NCI-H226 (cell line): ENCODE measurements around the gene DPYSL5.
A peak's percentile ranks its signal among the peaks of the same experiment; 100 is the strongest.
"Not testable (repeated sequence)": the region's sequence is repeated elsewhere in the genome, so short reads cannot be mapped to it uniquely, and the experiment has no call there.

Experiments used
- DNase-seq: peaks from one replicate; pipeline ENCODE4 v3.0.0-alpha.2; 2015

The DPYSL5 gene, protein sequence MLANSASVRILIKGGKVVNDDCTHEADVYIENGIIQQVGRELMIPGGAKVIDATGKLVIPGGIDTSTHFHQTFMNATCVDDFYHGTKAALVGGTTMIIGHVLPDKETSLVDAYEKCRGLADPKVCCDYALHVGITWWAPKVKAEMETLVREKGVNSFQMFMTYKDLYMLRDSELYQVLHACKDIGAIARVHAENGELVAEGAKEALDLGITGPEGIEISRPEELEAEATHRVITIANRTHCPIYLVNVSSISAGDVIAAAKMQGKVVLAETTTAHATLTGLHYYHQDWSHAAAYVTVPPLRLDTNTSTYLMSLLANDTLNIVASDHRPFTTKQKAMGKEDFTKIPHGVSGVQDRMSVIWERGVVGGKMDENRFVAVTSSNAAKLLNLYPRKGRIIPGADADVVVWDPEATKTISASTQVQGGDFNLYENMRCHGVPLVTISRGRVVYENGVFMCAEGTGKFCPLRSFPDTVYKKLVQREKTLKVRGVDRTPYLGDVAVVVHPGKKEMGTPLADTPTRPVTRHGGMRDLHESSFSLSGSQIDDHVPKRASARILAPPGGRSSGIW

DNA sequence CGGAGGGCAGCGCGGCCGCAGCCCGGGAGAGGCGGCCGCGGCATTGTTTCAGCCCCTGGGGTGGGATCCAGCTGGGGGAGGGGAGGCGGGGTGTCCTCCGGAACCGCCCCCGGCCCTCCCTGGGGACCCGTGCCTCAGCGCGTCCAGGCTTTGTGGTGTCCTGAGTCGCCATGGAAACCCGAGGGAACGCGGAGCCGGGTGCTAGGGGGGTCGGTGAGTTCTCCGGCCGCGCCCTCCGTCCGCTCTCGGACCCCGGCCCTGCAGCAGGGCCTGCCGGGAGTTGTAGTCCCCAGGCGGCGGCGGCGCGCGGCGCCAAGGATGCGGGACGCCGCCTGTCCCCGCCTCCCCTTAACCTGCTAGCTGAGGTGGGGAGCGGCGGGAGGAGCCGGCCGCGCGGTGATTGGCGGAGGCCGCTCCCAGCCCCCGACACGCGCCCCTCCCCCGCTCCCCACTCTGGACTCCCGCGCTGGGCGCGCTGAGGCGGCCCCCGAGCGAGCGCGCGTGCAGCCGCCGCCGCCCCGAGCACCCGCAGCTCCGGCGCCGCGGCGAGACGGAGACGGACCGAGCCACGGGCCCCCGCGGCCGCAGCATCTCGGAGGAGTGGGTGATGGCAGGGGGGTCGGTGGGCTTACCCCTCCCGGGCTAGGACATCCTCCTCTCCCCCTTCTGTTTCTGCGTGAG is at the start of gene DPYSL5:
DPYSL5 (plus strand) TSS at position 478 of the 681 bp plus-strand sequence. CDS start 50,368 bp downstream, outside the sequence.
- DNase-seq = no peak

DNA sequence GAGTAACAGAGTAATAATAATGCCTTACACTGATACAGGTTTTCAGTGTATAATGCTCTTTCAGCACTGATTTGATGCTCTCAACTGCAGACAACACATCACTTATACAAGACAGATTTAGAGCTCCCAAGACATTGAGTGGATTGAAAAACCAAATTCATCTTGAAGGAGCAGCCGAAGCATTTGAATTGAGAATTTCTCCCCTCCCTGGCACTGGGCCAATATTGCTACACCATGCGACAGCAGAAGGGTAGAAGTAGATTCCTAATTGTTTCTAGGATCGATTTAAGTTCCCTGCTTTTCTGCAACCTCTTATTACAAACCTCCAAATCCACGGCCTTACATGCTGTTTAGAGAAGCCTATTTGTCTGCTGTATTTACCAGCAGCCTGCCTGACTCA is 46.6 kb upstream of the DPYSL5 start:
- no peak for DNase-seq

DNA sequence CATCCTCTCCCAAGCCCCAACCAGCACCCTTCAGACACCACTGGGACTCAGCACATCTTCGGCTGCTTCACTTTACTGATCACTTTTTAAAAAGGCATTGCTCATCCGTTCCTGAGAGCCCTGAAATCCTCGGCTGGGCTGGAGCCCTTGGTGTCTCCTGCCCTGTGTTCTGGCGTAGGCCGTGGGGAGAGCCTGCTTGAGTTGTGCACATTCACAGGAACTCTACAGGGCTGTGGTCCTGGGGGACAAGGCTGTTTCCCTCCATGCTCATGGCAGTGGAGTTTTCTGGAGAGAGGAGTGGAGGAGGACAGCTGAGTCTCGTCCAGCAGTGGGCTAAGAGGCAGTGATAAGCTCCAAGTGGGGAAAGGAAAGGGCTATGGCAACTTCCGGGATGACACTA is 46.1 kb upstream of the DPYSL5 start:
- no peak for DNase-seq

DNA sequence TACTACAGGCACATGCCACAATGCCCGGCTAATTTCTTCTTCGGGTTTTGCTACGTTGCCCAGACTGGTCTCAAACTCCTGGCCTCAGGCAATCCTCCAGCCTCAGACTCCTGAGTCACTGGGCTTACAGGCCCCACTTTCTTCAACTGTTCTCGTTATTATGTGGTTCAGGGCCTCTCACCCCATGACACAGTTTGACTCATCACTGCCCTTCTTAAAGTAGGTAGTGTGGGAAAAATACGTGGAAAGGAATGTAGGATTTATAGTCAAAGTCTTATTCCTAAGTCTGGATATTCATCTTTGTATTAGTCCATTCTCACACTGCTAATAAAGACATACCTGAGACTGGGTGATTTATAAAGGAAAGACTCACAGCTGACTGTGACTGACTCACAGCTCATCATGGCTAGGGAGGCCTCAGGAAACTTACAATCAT is 42.7 kb upstream of the DPYSL5 start:
- DNase-seq = peak; percentile 94

DNA sequence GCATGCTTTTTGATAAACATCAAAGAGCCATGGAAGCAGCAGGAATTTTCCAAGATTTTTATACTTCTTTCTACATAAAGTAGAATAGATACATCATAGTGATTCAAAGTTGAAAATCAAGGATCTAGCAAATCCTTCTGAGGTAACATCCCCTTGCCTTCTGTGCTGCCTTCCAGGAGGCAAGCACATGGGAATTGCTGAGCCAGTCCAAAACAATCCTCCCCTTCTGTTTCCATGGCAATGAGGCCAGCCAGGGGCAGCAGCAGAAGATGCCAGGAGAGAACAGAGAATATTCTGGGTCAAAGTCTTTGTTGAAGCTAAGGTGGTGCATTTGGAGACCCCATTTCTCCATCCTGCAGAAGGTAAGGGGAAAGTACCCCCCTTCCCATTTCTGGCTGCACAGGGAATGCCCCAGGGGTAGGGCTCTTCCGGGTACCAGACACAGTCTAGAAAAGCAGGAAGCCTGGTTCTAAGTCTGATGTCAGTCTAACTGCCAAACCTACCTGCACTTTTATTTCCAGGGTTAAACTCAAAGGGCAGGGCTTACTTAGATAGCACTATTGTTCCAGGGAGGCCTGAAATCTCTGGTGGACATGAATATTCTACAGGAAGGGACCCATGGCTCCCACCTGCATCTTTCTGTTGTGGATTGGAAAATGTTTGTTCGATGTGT is 40.0 kb upstream of the DPYSL5 start:
- peak; percentile 39 for DNase-seq

DNA sequence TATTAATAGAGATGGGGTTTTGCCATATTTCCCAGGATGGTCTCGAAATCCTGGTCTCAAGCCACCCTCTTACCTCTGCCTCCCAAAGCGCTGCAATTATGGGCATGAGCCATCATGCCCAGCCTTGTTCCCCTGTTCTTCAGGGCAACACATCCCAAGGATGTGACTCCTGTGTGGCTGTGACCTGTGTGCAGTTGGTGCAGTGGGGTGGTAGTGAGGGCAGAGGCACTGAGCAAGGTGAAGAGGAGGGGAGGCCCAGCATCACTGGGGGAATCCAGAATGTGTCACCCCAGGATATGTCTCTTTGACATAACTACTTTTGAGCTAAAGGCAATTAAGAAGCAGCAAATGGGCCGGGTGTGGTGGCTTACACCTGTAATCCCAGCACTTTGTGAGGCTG is 38.7 kb upstream of the DPYSL5 start:
- DNase-seq = no peak

DNA sequence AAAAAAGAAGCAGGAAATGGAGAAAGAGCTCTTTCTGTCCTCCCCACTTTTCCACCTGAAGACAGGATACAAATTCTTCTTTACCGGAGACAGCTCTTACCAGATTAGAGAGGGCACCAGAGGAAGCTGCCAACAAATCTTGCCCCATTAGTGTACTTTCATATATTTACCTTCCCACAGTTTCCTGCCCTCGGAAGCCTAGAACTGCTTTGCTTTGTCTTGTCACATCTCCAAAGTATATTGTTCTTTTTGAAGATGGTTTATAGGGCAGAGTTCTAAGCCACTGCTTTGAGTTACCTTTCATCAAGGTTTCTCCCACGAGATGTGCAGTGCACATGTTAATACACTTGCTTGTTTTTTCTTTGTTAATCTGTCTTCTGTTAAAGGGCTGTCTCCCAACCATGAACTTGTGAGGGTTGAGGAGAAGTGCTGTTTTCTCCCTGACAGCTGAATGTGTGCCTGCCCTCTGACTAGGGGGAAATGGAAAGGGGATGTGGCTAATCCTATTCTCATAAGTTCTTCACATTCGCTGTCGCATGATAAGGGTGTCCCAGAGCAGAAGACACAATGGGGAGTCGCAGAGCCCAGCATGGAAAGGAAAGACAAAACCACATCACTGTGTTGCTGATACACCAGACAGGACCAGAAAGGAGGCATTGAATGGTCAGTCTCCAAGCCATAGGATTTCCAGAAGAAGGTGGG is 37.9 kb upstream of the DPYSL5 start:
- DNase-seq = no peak

DNA sequence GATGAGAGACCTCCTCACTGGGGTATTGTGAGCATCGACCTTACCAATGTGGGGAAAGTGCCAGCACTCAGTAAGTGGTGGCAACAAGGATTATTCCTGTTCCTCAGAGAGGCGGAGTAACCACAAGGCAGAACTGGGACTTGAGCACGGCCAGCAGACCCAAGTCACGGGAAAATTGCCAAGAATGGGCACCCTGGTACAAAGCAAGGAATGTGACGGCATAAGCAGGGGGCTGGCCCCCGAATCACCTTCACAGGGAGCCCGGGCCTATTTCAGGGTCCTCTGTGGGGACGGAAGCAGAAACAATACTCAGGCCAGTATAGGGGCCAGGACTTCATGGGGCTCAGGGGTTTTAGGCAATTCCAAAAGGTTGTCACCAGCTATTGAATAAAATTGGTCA is 36.7 kb upstream of the DPYSL5 start:
- no peak for DNase-seq

DNA sequence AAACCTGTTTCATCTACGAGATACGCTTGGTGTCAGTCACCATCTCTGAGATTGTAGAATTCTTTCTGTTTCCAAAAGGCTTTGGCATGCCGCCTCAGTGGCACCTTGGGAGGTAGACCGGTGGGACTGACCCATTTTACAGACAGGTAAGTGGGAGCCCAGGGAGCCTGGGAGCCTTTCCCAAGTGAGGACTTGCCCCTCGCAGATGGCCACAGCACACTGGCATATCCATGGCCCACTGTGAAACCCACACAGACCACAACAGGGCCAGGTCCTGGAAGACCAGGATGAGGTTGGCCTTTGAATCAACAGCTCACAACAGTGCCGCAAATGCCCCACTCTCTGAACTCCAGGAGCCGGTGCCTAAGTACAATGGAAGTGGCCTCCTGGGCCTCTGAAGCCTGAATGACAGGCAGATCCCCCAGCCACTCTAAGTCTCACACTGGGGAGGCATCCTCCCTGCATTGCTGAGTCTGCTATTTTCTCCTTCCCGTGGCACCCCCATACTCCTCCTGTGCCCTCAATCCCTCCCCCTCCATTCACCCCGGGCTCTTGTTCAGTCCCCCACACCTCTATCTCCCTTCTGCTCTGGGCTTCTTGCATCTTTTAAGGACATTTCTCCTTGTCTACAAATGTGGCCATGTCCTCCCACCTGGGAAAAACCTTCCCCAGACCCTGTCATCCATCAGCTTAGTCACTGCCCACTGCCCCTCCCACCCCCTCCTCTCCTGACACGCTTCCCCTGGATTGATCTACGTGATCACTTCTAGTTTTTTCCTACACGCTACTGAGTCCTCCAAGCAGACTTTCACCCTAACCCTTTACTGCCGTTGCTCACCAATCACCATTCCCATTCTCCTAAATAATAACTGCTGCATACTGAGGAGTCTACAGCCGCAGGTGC is 35.9 kb upstream of the DPYSL5 start:
- no peak for DNase-seq

DNA sequence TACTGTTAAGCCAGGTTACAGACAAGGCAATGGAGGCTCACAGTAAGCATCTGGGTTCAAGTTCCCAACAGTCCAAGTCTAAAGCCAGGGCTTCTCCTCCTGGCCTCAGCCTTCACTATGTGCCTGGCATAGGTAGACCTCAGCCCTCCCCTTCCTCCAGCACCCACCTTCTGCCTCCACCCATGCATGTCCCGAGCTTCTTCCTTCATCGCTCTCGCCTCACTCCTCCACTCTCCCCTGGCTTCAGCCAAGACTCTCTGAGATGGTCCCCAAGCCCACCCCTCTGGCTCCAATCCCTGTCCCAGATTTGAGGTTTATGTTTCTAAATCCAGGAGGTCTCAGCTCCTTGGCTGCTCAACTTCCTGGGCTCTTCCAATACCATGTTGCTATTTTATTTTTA is 35.2 kb upstream of the DPYSL5 start:
- no peak for DNase-seq

DNA sequence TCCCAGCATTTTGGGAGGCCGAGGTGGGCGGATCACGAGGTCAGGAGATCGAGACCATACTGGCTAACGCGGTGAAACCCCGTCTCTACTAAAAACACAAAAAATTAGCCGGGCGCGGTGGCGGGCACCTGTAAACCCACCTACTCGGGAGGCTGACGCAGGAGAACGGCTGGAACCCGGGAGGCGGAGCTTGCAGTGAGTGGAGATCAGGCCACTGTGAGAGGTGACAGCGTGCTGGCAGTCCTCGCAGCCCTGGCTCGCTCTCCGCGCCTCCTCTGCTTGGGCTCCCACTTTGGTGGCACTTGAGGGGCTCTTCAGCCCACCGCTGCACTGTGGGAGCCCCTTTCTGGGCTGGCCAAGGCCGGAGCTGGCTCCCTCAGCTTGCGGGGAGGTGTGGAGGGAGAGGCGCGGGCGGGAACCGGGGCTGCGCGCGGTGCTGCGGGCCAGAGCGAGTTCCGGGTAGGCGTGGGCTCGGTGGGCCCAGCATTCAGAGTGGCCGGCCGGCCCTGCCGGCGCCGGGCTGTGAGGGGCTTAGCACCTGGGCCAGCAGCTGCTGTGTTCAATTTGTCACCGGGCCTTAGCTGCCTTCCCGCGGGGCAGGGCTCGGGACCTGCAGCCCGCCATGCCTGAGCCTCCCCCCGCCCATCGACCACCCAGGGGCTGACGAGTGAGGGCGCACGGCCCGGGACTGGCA is 33.7 kb upstream of the DPYSL5 start:
- not testable (repeated sequence) for DNase-seq

DNA sequence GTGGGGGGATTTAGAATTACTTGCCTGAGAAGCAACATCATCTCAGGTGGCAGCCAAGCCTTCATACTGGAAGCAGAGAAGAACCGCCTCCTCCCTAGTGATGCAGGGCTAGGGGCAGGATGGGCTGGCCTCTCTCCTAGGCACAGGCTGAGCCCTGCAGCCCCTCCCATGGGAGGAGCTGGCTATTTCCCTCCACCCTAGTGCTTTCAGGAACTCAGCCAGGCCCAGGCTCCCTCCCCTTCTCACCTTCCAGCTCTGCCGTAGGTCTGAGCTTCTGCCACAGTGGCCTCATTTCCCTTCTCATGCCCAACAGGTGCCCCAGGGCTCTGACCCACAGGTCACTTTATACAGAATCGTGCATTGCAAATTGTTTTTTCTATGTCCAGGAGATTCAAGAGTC is 31.0 kb upstream of the DPYSL5 start:
- DNase-seq = peak; percentile 33

DNA sequence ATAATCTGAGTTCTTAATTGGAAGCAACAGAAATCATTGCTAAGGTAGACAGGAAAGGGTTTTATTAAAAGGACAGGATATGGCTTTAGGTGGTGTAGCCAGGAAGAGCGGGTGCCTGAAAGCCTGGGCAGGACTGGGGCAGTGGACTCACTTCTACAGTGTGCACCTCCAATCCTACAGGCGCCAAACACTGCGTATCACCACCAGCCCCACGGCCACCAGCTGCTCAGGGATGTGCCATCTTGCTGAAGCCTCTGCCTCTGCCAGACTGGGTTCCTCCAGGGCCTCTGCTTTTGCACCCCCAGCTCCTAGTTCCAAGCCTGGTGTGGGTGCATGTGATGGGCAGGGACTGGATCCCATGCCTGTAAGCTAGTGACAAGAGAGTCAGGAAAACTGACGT is 29.7 kb upstream of the DPYSL5 start:
- no peak for DNase-seq

DNA sequence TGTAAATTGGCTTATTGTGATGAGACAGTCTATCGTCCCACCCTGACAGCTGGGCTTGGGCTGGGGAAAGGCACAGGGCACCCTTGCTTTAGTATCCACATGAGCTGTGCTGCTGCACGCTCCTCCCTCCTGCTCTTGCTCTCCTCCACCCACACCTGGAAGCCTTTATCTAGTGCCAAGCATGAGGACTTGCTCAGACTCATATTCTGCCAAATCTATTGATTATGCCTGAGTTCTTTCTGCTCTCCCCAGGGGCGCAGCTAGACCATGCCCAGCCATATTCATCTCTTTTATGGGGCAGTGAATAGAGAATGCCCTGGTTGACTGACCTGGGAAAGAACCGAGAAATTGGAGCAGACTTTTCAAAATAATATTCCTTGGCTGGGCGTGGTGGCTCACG is 29.0 kb upstream of the DPYSL5 start:
- DNase-seq = no peak

DNA sequence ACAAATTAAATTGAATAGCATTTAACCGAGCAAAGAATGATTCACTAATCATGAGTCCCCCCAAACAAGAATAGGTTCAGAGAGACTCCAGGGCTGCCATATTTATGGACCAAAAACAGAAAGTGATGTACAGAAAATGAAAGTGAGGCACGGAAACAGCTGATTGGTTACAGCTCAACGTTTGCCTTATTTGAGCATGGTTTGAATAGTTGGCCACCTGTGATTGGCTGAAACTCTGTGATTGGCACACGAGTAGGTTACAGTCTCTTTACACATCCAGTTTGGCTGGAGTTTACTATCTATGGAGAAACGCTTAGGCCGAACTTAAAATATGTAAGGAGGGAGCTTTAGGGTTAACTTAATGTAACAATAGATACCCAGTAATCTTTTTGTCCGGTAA is 27.0 kb upstream of the DPYSL5 start:
- no peak for DNase-seq

DNA sequence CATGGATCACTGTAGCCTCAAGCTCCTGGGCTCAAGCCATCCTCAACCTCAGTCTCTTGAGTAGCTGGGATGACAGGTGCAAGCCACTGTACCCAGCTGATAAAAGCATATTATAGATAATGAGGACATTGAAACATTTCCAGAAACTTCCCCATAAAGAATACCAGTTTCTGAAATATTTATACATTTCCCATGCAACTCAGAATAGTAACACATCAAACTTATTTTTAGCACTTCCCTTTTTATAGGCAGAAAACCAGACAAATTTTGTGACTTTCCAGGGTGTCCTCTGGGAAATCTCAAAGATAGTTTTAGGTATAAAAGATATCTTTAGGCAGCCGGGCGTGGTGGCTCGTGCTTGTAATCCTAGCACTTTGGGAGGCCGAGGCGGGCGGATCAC is 25.1 kb upstream of the DPYSL5 start:
- DNase-seq = no peak

DNA sequence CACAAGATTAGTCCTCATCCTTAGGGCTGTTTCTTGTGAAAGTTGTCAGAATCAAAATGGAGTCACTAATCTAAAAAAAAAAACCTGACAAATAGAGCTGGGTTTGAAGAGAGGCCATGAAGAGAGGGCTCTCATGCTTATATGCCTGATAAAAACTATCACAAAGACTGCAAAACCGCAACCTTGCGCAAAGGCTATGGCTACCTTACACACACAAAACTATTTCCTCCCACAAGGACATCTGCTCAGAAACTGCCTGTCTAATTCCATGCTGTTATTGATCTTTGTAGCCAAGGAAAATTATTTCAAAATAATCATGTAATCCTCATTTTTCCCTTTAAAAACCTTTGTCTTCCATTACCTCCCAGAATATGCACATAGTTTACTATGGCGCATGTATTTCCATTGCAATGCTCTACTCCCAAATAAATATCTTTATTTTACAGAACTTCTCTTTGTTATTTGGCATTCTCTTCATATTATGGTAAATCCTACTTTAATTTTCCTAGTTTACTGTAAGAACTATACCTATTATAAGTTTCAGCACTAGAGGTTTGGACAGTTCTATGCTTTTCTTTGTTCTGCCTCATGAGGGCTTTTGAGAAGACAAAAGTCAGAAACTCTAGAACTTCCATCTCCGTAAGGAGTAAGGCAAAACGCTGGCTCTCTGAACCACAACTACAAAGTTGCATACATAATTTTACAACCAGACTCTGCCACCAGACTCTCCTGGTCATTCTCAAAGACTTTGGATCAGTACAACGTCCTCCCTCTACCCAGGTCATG is 9.6 kb upstream of the DPYSL5 start:
- DNase-seq = no peak

DNA sequence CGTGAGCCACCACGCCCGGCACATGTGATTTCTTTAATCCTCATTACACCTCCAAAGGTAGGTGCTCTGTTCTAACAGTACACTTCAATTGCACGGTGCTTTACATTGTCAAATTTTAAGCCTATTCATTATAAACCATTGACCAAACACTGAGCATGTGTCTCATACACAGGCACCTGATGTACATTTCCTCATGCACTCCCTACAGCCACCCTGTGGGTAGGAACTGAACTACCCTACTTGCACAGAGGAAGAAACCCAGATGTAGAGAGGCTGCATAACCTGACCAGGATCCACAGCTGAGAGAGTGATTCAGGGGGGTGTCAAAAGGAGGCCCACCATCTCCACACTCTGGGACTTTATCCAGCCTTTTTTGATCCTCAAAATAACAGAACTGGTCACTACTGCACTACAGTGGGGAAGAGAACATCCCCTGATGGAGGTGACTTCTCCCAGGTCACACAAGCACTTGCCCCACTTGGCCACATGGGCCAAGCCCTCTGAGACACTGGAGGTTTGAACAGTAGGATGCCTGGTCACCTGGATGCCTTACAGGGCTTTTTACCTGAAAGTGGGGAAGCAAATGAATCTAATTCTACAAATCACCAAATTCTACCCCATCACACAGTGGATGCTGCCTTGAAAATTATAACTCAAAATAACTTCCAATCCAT is 6.9 kb upstream of the DPYSL5 start:
- DNase-seq = no peak

DNA sequence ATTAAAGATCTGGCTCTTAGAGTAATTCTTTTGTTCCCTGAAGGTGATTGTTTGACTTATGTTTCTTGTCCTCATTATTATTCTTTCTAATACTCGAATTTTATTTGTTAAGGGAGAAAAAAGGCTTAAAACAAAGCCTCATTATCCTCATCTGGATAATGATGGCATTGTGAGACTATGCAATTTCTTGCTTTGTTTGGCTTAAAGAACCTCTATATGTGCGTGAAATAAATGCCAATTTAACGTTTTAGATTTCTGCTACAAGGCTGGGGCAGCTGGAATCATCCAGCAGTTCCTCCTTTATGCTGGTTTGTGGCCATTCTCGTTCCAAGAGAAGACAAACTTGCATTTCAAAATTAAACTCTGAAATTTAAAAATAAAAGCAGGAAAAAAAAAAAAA is 4.9 kb upstream of the DPYSL5 start:
- DNase-seq = no peak

DNA sequence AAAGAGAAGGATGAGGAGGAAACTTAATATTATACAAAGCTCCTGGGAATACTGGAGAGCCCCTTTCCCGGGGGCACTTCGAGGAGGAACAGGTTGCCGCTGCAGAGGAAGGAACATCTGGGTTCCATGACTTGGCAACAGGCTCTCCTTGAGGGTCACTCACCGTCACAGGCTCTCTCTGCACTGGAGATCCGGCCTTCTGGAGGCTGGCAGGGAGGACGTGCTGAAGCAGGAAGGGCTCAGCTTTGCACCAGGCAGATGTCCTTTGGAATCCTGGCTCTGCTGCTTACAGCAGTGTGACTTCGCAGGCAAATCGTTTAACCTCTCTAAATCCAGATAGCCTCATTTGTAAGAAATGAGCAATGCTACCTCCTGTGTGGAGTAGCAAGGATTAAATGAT is 2.9 kb upstream of the DPYSL5 start:
- no peak for DNase-seq
